KMS-11 (cell line): Measurements from ENCODE around the gene TSN.

ENCODE experiments used
- H2AFZ ChIP-seq: fragments of 200-600 bp; sonication (generic); 2 replicates; pipeline ENCODE4 v1.6.1; 2016; ENCODE audit warnings: antibody characterized with exemption, mixed run types, low read depth
- H3K27ac ChIP-seq: fragments of 200-600 bp; sonication (generic); 2 replicates; pipeline ENCODE4 v1.6.1; 2016; ENCODE audit warnings: mild to moderate bottlenecking, mixed run types
- H3K27me3 ChIP-seq: fragments of 200-600 bp; sonication (generic); 2 replicates; pipeline ENCODE4 v1.6.1; 2017; ENCODE audit warnings: mild to moderate bottlenecking, low read depth, mixed run types, moderate library complexity; ENCODE audit not compliant: insufficient read depth
- H3K36me3 ChIP-seq: fragments of 200-600 bp; sonication (generic); 2 replicates; pipeline ENCODE4 v1.6.1; 2017; ENCODE audit warnings: mild to moderate bottlenecking, mixed run types; ENCODE audit not compliant: insufficient read depth
- H3K4me1 ChIP-seq: fragments of 200-600 bp; sonication (generic); 2 replicates; pipeline ENCODE4 v1.6.1; 2016; ENCODE audit warnings: mild to moderate bottlenecking, low read depth, mixed run types; ENCODE audit not compliant: poor library complexity, severe bottlenecking
- H3K4me2 ChIP-seq: fragments of 200-600 bp; sonication (generic); 2 replicates; pipeline ENCODE4 v1.7.0; 2016; ENCODE audit warnings: mild to moderate bottlenecking, mixed run types
- H3K4me3 ChIP-seq: fragments of 200-600 bp; sonication (generic); IDR thresholded peaks from 2 replicates; pipeline ENCODE4 v1.6.1; 2017; ENCODE audit warnings: low read depth, low read length, mixed read lengths; ENCODE audit not compliant: insufficient read depth
- H3K79me2 ChIP-seq: fragments of 200-600 bp; sonication (generic); 2 replicates; pipeline ENCODE4 v1.6.1; 2016; ENCODE audit warnings: low read depth, mixed run types; ENCODE audit not compliant: insufficient read depth
- H3K9ac ChIP-seq: fragments of 200-600 bp; sonication (generic); 2 replicates; pipeline ENCODE4 v1.6.1; 2016; ENCODE audit warnings: mild to moderate bottlenecking, mixed run types
- H4K20me1 ChIP-seq: fragments of 200-600 bp; sonication (generic); 2 replicates; pipeline ENCODE4 v1.6.1; 2016; ENCODE audit warnings: mild to moderate bottlenecking, mixed run types; ENCODE audit not compliant: insufficient read depth
- TF ChIP-seq, protein P1 (sequence below): fragments of 200-600 bp; sonication (generic); conservative IDR thresholded peaks from 2 replicates; pipeline ENCODE4 v1.6.1; 2017; ENCODE audit warnings: low read depth, mild to moderate bottlenecking, antibody characterized with exemption, low read length, moderate library complexity, mixed read lengths

Gene TSN

DNA sequence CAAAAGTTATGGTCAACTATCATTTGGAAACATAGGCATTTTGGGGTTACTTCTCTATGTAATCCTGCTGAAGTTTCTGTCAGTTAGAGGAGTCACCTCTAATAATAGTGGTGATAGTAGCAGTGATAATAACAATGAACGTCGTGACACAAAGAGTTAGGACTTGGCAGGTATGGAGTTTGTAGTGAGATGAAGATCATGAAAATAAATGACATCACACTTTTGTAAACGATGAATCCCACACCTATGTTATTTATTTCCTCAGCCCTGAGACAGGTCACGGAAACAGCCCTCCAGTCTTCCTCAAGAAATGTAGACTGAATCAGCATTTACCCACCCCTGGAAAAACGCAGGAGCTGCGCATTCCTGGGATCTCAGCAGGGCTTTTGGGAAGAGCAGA, 38.8 kb downstream of the TSN start:
- Histone ChIP-seq H3K4me1 (peaks cover 21% of the 10 kb centered on the region), H3K27me3 (no peaks in the 10 kb centered on the region), H3K36me3 (no peaks in the 10 kb centered on the region), H4K20me1 (no peaks in the 10 kb centered on the region), H3K4me3 (no peak overlapping the region), H2AFZ (no peak overlapping the region), H3K27ac (no peak overlapping the region), H3K79me2 (no peaks in the 10 kb centered on the region), H3K4me2 (no peak overlapping the region), H3K9ac (no peak overlapping the region)
- TF ChIP-seq, protein P1, sequence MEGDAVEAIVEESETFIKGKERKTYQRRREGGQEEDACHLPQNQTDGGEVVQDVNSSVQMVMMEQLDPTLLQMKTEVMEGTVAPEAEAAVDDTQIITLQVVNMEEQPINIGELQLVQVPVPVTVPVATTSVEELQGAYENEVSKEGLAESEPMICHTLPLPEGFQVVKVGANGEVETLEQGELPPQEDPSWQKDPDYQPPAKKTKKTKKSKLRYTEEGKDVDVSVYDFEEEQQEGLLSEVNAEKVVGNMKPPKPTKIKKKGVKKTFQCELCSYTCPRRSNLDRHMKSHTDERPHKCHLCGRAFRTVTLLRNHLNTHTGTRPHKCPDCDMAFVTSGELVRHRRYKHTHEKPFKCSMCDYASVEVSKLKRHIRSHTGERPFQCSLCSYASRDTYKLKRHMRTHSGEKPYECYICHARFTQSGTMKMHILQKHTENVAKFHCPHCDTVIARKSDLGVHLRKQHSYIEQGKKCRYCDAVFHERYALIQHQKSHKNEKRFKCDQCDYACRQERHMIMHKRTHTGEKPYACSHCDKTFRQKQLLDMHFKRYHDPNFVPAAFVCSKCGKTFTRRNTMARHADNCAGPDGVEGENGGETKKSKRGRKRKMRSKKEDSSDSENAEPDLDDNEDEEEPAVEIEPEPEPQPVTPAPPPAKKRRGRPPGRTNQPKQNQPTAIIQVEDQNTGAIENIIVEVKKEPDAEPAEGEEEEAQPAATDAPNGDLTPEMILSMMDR: no peak

GRCh38 chr2:121796239-121796638, 40.8 kb downstream of the TSN start:
- Histone ChIP-seq H3K36me3 (no peaks in the 10 kb centered on the region), H3K4me2 (peak overlapping the region; percentile 73), H2AFZ (peak overlapping the region; percentile 29; the same call in 1 of the 2 replicates), H3K79me2 (no peaks in the 10 kb centered on the region), H3K27me3 (no peaks in the 10 kb centered on the region), H4K20me1 (no peaks in the 10 kb centered on the region), H3K27ac (peak overlapping the region; percentile 38), H3K4me1 (peaks cover 21% of the 10 kb centered on the region), H3K4me3 (no peak overlapping the region), H3K9ac (0 out of 2 replicates have a peak overlapping the region, but pooled peaks have one; percentile 5)
- TF ChIP-seq, protein P1: no peak

DNA sequence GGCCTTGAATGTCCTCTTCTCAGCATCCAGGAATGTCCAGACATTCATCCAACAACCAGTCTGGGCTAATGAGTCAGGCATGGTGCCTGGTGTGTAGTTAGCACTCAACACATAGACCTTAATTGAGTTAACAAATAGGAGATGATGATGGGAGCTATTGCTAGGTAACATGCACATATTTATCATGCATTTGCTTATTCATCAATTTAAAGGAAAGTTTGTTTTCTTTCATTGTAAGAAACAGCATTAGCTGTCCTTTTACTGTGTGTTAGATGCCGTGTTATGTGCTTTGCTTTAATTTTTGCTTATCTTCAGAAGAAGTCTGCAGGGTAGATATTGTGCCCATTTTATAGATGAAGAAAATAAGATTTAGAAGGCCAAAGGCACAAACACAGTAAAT, 43.2 kb downstream of the TSN start:
- TF ChIP-seq, protein P1: no peak
- peaks cover 28% of the 10 kb centered on the region for H3K4me1 ChIP-seq
- H3K4me3 ChIP-seq: no peak overlapping the region
- H3K4me2 ChIP-seq: no peak overlapping the region
- no peaks in the 10 kb centered on the region for H3K79me2 ChIP-seq
- no peaks in the 10 kb centered on the region for H3K27me3 ChIP-seq
- H3K27ac ChIP-seq: no peak overlapping the region
- H4K20me1 ChIP-seq: no peaks in the 10 kb centered on the region
- H3K9ac ChIP-seq: no peak overlapping the region
- no peaks in the 10 kb centered on the region for H3K36me3 ChIP-seq
- H2AFZ ChIP-seq: no peak overlapping the region

- Histone ChIP-seq H3K4me2 (no peak overlapping the region), H3K36me3 (no peaks in the 10 kb centered on the region), H3K4me1 (peaks cover 32% of the 10 kb centered on the region), H3K79me2 (no peaks in the 10 kb centered on the region), H3K27me3 (no peaks in the 10 kb centered on the region), H3K9ac (no peak overlapping the region), H4K20me1 (no peaks in the 10 kb centered on the region), H2AFZ (no peak overlapping the region), H3K4me3 (no peak overlapping the region), H3K27ac (no peak overlapping the region)
- TF ChIP-seq, protein P1: no peak
These were observed 46.5 kb downstream of the TSN start for GRCh38 chr2:121801916-121802315.
